GM23338 (cell line): ENCODE data around the gene NAALADL2. TPM values are rescaled to one million over a fixed set of nuclear protein-coding genes. Genes with fewer than 3 reads are reported as not detected.

Experiments used
- ATAC-seq: fragments of 200-7000 bp; cut with Tn5 transposase; 3 replicates; pipeline ENCODE4 v1.9.1; 2020
- DNase-seq: peaks from one replicate; pipeline ENCODE4 v3.0.0-alpha.2; 2015; ENCODE audit warnings: low spot score
- H2AFZ ChIP-seq: fragments of 200-600 bp; sonication (generic); 2 replicates; pipeline ENCODE4 v1.8.0; 2016; ENCODE audit warnings: antibody characterized with exemption, mild to moderate bottlenecking, moderate library complexity
- H3F3A ChIP-seq: fragments of 200-600 bp; sonication (generic); replicated peaks from 2 replicates; pipeline ENCODE4 v1.8.0; 2017; ENCODE audit warnings: antibody characterized with exemption, mixed run types, low read depth
- H3K27ac ChIP-seq: fragments of 200-600 bp; sonication (generic); 2 replicates; pipeline ENCODE4 v1.6.1; 2016; ENCODE audit warnings: low read depth
- H3K27me3 ChIP-seq: fragments of 200-600 bp; sonication (generic); 2 replicates; pipeline ENCODE4 v1.8.0; 2016; ENCODE audit warnings: mild to moderate bottlenecking, mixed run types, moderate library complexity; ENCODE audit not compliant: insufficient read depth
- H3K36me3 ChIP-seq: fragments of 200-600 bp; sonication (generic); 2 replicates; pipeline ENCODE4 v1.8.0; 2016; ENCODE audit warnings: mild to moderate bottlenecking; ENCODE audit not compliant: insufficient read depth
- H3K4me1 ChIP-seq: fragments of 200-600 bp; sonication (generic); 2 replicates; pipeline ENCODE4 v1.8.0; 2016; ENCODE audit warnings: mild to moderate bottlenecking, moderate library complexity; ENCODE audit not compliant: insufficient read depth
- H3K4me2 ChIP-seq: fragments of 200-600 bp; sonication (generic); 2 replicates; pipeline ENCODE4 v1.7.1; 2017; ENCODE audit warnings: mixed run types
- H3K4me3 ChIP-seq: fragments of 200-600 bp; sonication (generic); 2 replicates; pipeline ENCODE4 v1.6.1; 2016; ENCODE audit warnings: mixed run types
- H3K79me2 ChIP-seq: fragments of 200-600 bp; sonication (generic); replicated peaks from 2 replicates; pipeline ENCODE4 v1.8.0; 2017; ENCODE audit warnings: mild to moderate bottlenecking; ENCODE audit not compliant: insufficient read depth
- H3K9me2 ChIP-seq: fragments of 200-600 bp; sonication (generic); 2 replicates; pipeline ENCODE4 v1.8.0; 2017; ENCODE audit not compliant: insufficient read depth
- H4K20me1 ChIP-seq: fragments of 200-600 bp; sonication (generic); replicated peaks from 2 replicates; pipeline ENCODE4 v1.8.0; 2017; ENCODE audit warnings: mild to moderate bottlenecking; ENCODE audit not compliant: insufficient read depth
- H3K27ac Mint-ChIP-seq: 2 replicates; pipeline ENCODE4 v1.8.0; 2020; ENCODE audit warnings: inconsistent platforms, mild to moderate bottlenecking, moderate library complexity, mixed read lengths
- H3K27me3 Mint-ChIP-seq: 3 replicates; pipeline ENCODE4 v1.8.0; 2022; ENCODE audit warnings: low read depth, mild to moderate bottlenecking, moderate library complexity, mixed read lengths, inconsistent platforms; ENCODE audit not compliant: insufficient read depth, poor library complexity
- H3K36me3 Mint-ChIP-seq: 3 replicates; pipeline ENCODE4 v1.8.0; 2021; ENCODE audit warnings: low read depth, mild to moderate bottlenecking, inconsistent platforms, moderate library complexity, mixed read lengths
- H3K4me1 Mint-ChIP-seq: 3 replicates; pipeline ENCODE4 v1.8.0; 2020; ENCODE audit warnings: mild to moderate bottlenecking, inconsistent platforms, mixed read lengths
- H3K4me3 Mint-ChIP-seq: 3 replicates; pipeline ENCODE4 v1.8.0; 2021; ENCODE audit warnings: moderate library complexity, mild to moderate bottlenecking, inconsistent platforms, mixed read lengths
- H3K9me3 Mint-ChIP-seq: 3 replicates; pipeline ENCODE4 v1.8.0; 2020; ENCODE audit warnings: moderate library complexity, mild to moderate bottlenecking, inconsistent platforms, mixed read lengths
- CREB1 ChIP-seq: fragments of 250-450 bp; sonication (Bioruptor Pico); IDR thresholded peaks from 2 replicates; pipeline ENCODE4 v1.5.0; 2020; ENCODE audit warnings: low read depth, mild to moderate bottlenecking, moderate library complexity
- ETS1 ChIP-seq: IDR thresholded peaks from 2 replicates; pipeline ENCODE4 v1.6.1; 2016; ENCODE audit warnings: antibody characterized with exemption
- EZH2 ChIP-seq: fragments of 200-600 bp; sonication (generic); IDR thresholded peaks from one replicate; pipeline ENCODE4 v1.8.0; 2017; ENCODE audit warnings: antibody characterized with exemption, mild to moderate bottlenecking, low read depth; ENCODE audit not compliant: unreplicated experiment
- JUNB ChIP-seq: IDR thresholded peaks from one replicate; pipeline ENCODE4 v1.6.1; 2016; ENCODE audit warnings: antibody characterized with exemption; ENCODE audit not compliant: unreplicated experiment
- NANOG ChIP-seq: IDR thresholded peaks from 2 replicates; pipeline ENCODE4 v1.6.1; 2016; ENCODE audit warnings: antibody characterized with exemption, borderline replicate concordance
- POLR2AphosphoS5 ChIP-seq: IDR thresholded peaks from 2 replicates; pipeline ENCODE4 v1.6.1; 2016; ENCODE audit warnings: antibody characterized with exemption, low read depth
- REST ChIP-seq: IDR thresholded peaks from one replicate; pipeline ENCODE4 v1.6.1; 2018; ENCODE audit warnings: antibody characterized with exemption; ENCODE audit not compliant: unreplicated experiment
- ZNF331 ChIP-seq: fragments of 250-450 bp; sonication (Bioruptor Pico); IDR thresholded peaks from 2 replicates; pipeline ENCODE4 v1.5.0; 2020; ENCODE audit warnings: low read depth, mild to moderate bottlenecking, moderate library complexity
- polyA plus RNA-seq: library from polyadenylated mRNA; unstranded; fragments of >200 nt; fragmentation: Nextera tagmentation; extraction: Ambion mirVana; gene quantifications from 2 replicates; pipeline ENCODE4 v1.2.1, GENCODE V29; 2016
- total RNA-seq: library from RNA; depleted of rRNA; stranded (reverse); fragments of >200 nt; shearing (Covaris generic); gene quantifications from 2 replicates; pipeline ENCODE4 v1.2.3, GENCODE V29; 2014
- TF ChIP-seq, protein P1 (sequence below), 2 experiments: fragments of 200-600 bp in 1 of 2; sonication (generic) in 1 of 2; conservative IDR thresholded peaks; 2 replicates each; pipeline versions ENCODE4 v1.5.1 to v1.6.1; 2016 to 2017; ENCODE audit warnings: antibody characterized with exemption in 2 of 2, low read depth in 2 of 2, mild to moderate bottlenecking in 2 of 2, moderate library complexity in 1 of 2

Gene NAALADL2
- total and polyA plus RNA-seq, 2 experiments from 2014 or later, result 1.6 to 2.6 TPM

DNA sequence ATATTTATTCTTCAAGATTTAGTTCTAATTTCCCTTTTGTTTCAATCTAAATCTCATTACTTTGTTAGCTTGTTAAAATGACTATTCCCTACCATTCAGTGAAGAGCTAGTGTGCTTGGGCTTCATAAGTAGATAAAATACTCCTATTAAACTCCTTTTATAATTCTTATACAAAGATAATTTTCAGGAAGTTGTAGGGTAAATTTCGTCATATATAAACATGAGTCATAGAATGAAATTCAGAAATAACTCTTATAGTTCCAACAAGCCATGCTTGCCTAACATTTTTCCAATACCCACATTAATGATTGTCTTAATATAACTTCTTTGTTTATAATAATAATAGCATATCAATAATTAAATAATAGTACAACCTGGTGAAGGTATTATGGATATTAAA lies 407.3 kb downstream of the NAALADL2 start:
- H3K36me3 ChIP-seq, result no peaks in the 10 kb centered on the region
- Mint-ChIP-seq H3K27me3 (no peaks in the 10 kb centered on the region), H3K4me3 (no peak overlapping the region), H3K9me3 (no peaks in the 10 kb centered on the region), H3K27ac (no peak overlapping the region), H3K36me3 (no peaks in the 10 kb centered on the region), H3K4me1 (no peaks in the 10 kb centered on the region; the same call in 2 of the 3 replicates)
- H2AFZ ChIP-seq, result no peak overlapping the region
- DNase-seq (no peak), ATAC-seq (no peak)
- H3K27ac ChIP-seq, result no peak overlapping the region
- no peak overlapping the region for H3K4me2 ChIP-seq
- no peaks in the 10 kb centered on the region for H3K9me2 ChIP-seq
- H3K27me3 ChIP-seq, result no peaks in the 10 kb centered on the region
- no peaks in the 10 kb centered on the region for H3K79me2 ChIP-seq
- no peak overlapping the region for H3K4me3 ChIP-seq
- no peaks in the 10 kb centered on the region for H4K20me1 ChIP-seq
- TF ChIP-seq JUNB, result no peak
- no peak for TF ChIP-seq ZNF331 (CRISPR knock-in tag)
- TF ChIP-seq EZH2, result no peak
- no peak for TF ChIP-seq POLR2AphosphoS5
- TF ChIP-seq ETS1, result no peak
- TF ChIP-seq, protein P1, sequence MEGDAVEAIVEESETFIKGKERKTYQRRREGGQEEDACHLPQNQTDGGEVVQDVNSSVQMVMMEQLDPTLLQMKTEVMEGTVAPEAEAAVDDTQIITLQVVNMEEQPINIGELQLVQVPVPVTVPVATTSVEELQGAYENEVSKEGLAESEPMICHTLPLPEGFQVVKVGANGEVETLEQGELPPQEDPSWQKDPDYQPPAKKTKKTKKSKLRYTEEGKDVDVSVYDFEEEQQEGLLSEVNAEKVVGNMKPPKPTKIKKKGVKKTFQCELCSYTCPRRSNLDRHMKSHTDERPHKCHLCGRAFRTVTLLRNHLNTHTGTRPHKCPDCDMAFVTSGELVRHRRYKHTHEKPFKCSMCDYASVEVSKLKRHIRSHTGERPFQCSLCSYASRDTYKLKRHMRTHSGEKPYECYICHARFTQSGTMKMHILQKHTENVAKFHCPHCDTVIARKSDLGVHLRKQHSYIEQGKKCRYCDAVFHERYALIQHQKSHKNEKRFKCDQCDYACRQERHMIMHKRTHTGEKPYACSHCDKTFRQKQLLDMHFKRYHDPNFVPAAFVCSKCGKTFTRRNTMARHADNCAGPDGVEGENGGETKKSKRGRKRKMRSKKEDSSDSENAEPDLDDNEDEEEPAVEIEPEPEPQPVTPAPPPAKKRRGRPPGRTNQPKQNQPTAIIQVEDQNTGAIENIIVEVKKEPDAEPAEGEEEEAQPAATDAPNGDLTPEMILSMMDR (conservative IDR thresholded peaks at IDR 0.05; ENCODE audit: low read depth in 2 of 2), result no peak
- no peak for TF ChIP-seq CREB1
- no peak for TF ChIP-seq REST
- no peak for TF ChIP-seq NANOG
- no peaks in the 10 kb centered on the region for H3F3A ChIP-seq
- H3K4me1 ChIP-seq, result no peaks in the 10 kb centered on the region

- DNase-seq (no peak), ATAC-seq (no peak)
- Mint-ChIP-seq H3K9me3 (no peaks in the 10 kb centered on the region), H3K4me1 (no peaks in the 10 kb centered on the region; the same call in 2 of the 3 replicates), H3K36me3 (no peaks in the 10 kb centered on the region), H3K27me3 (no peaks in the 10 kb centered on the region), H3K27ac (no peak overlapping the region), H3K4me3 (no peak overlapping the region)
- Histone ChIP-seq H3K4me3 (no peak overlapping the region), H3K27me3 (no peaks in the 10 kb centered on the region), H3K79me2 (no peaks in the 10 kb centered on the region), H3K4me2 (no peak overlapping the region), H3K4me1 (no peaks in the 10 kb centered on the region), H3K9me2 (no peaks in the 10 kb centered on the region), H2AFZ (no peak overlapping the region), H3F3A (no peaks in the 10 kb centered on the region), H3K27ac (no peak overlapping the region), H4K20me1 (no peaks in the 10 kb centered on the region), H3K36me3 (no peaks in the 10 kb centered on the region)
- no peak for TF ChIP-seq ETS1
- TF ChIP-seq ZNF331 (CRISPR knock-in tag), result no peak
- no peak for TF ChIP-seq POLR2AphosphoS5
- no peak for TF ChIP-seq JUNB
- TF ChIP-seq, protein P1 (conservative IDR thresholded peaks at IDR 0.05; ENCODE audit: low read depth in 2 of 2), result no peak
- no peak for TF ChIP-seq REST
- no peak for TF ChIP-seq NANOG
Observed at GRCh38 chr3:175267121-175267531, 408.0 kb downstream of the NAALADL2 start.
